Stimulated activated CD4-positive, alpha-beta T cell treated with anti-CD3 and anti-CD28 coated beads, Interleukin-4, amount 100 ng/mL, for 24 hours (primary cell): ENCODE results near the gene HOXC10.

Experiments used
- DNase-seq: peaks from one replicate; pipeline ENCODE4 v3.0.0-alpha.2; 2020

The HOXC10 gene

DNA sequence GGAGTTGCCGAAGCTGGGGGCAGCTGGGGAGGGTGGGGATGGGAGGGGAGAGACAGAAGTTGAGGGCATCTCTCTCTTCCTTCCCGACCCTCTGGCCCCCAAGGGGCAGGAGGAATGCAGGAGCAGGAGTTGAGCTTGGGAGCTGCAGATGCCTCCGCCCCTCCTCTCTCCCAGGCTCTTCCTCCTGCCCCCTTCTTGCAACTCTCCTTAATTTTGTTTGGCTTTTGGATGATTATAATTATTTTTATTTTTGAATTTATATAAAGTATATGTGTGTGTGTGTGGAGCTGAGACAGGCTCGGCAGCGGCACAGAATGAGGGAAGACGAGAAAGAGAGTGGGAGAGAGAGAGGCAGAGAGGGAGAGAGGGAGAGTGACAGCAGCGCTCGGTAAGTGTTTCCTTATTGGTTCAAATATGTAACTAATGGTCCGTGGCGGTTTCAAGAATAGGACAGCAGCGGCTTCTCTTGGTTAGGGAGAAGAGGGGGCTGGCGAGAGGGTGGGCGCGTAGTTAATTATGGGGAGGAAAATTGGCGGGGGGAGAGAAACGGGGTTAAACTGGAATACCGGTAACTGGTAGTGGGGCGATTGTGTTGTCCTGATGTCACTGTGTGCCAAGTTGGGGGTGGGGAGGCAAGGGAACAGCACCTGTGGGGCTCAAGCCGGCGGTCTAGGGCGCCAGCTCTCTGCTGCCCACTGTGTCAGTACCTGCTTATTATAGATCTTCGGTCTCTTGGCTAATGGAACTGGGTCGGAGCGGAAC is 32.3 kb downstream of the HOXC10 start:
- DNase-seq = no peak

DNA sequence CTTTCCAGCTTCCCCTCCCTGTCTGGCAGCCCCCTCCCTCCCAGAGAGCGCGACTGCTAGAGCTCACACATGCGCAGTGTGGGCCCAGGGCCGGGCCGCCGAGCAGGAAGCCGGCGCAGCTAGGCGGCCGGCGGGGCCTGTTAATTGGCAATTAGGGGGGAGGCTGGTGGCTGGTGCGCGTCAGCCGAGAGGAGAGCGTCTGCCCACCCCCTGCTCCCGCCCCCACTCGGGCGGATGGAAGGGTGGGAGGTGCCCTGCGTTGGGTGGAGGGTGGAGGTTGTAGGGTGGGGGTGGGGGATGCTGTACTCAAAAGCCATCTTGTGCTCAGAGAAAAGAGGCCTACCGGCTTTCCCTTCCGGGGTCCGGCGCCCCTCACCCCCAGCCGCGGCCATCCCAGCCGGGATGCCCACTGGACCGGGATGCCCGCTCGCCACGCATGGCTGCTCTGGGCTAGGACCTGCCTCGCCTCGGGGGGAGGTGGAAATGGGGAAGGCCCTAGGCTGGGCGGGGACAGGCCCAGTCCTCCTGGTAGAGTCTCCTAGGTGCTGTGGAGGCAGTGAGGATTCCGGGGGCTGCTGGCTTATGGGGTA is 33.0 kb downstream of the HOXC10 start:
- peak; percentile 67 for DNase-seq

DNA sequence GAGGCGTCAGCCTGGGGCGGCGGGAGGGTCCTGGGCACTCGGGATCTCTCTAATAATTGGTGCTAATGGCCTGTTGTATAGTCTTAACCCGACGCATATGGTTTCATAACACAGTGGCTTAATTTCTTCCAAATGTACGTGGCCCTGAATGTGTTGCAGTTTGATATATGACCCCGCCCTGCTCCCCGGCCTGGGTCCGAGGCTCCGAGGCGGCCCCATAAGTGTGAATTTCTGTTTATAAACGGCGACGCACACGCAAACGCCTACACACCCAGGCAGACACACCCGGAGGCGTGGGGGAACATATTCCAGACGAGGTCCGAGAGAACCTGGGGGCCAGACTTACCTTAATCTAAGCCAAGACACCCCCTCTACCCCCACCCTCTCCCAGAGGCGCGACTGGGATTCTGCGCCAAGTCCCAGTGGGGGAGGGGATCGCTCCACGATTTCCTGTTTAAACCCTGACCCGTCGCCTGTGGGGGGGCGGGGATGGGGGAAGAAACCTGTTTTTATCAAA is 33.6 kb downstream of the HOXC10 start:
- DNase-seq = no peak

DNA sequence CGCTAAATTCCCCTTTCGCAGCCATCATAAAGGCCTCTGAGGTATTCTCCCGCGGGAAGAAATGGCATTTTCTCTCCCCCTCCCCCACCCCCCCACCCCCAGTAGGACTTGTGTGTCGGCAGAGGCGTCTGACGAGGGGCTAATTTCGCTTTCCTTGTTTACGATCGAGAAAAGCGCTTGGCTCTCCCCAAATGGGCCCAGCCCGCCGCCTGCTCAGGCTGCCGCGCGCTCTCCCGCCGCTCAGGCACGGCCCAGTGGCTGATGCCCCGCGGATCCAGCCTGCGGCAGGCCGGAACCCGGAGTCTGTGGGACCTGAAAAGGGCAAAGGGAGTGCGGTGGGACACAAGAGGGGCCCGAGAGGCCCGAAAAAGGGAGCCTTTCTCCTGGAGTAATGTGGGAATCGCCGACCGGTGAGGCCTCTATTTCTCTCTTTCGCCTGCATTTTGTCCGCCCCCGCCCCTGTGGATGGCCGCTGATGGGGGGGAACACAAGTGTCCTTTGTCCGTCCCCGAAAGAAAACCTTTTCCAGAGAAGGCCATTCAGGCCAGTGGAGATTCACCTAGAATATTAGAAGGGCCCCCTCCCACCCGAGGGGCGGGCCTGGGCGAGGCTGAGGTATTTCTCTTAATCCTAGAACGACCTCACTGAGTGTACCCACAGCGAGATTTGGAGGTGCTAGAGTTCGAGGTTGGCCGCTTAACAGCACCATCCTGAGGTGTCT is 34.3 kb downstream of the HOXC10 start:
- DNase-seq = no peak

DNA sequence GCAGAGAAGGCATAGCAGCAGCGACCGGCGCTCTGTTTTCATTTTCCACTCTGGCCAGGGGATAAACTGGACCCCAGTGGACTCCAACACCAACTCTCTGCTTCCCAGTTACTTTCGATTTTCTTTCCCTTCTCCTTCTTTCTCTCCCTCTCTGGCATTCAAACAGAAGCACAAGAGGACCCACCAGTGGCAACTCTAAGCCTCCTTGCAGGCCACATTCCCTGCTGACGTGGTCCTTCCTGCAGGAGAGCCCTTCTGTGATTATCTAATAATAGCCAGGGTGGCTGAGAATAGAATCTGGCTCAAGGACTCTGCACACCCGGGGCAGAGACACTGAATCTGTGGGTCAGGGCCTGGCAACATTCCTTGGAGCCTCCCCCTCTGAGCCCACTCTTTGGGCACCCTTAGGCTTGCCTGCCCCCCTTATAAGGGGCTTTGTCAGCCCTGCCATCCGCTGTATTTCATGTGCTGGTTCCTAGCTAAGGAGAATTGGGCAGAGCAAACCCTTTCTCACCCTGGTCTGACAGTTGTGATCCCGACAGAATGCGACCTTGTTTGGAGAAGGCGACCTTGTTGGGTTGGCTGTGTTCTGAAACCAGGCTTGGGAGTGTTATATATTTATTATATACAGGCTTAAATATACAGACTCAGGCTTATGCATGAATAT is 35.1 kb downstream of the HOXC10 start:
- no peak for DNase-seq

DNA sequence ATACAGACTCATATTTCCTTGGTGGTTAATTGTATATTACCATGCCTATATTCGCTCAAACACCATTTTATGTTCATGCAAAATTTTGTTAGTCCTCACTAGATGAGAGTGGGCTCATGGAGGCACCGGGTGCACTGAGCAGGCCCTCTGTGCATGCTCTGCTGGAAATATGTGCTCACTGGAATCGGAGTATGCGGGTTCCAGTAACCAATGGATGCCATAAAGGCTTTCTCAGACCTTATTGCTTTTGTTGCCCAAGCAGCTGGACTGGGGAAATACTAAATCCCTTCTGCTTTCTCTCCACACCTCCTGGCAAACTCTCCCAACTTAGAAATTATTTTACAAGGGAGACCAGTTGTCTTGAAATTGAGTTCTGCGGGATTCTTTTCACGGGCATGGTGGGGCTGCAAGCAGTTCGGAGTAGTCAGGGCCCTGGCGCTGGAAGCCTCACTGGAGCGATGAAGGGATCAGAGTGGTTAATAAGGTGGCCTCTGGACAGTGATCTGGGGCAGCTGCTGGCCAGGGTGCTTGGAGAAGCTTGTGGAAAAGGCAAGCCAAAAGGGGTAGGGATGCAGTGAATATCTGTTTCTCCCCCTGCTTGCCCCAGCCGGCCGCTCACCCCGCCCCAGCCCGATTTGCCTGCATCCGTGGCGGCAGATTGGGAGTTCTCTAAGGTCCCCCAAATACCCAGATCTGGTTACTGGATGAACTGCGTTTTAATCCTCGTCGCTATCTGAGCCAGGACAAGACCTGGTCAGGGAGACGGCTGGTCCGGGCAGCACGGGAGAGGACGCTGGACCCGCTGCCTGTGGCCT is 35.9 kb downstream of the HOXC10 start:
- DNase-seq = no peak

DNA sequence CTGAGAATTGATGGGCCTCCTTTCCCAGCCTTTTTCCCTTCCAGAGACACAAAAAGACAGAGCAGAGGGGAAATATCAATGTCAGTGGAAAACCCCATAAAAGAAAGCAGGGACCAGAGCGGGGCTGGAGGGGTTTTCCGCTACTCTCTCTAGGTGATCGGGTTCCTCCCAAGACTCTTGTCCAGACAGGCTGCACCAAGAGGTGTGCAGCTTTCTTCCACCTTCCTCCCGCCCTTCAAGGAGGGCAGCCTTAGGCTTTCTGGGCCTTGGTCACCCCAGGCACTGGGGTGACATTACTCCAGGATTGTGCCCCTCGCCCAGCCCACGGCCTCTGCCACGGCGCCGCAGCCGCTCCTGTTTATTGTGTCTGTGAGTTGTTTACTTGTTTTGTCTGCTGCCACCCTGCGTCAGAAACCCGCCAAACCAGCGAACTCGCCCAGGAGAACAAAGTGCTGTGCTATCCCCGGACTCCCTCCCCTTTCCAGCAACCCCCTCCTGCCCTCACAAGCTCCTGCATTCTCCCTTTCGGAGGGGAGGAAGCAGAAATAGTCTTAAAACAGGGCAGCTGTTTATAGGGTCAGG is 36.6 kb downstream of the HOXC10 start:
- no peak for DNase-seq

DNA sequence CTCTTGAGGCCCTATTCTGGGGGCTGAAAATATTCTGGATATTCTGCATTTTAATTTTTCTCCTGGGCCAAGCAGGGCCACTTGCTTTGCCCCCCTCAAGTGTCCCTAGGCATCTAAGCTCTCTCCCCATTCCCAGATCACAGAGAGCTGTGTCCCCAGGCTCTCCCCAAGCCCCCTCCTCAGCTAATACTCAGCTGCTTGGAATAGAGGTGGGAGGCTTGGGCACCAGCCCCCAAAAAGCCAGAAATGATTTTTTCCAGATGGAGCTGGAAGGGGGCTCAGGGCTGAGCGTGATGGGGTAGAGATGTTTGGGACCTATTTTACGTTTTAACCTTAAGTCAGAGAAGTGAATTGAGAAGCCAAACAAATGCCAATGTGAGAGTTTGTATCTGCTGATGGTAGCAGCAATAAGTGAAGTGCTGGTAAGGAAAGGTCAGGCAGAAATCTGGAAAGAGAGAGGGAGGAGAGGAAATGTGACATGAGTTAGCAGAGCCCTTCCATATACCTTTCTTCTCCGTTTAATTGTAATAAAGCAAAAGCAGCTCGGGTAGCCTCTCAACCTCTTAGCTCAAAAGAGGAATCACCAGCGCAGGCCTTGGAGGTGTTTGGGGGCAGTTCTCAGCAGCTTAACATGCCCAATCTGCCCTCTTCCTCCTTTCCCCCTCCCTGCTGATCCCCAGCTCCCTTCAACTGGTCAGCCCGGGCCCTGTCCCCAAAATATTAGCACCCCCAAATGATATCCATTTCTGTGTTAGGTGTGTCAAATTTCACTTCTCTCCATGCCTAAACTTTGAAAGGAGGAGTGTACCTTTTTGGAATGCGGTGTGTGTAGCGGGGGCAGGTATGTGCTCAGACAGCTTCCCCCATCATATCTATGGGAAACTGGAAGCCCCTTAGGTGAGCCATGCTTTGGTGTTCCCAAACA is 38.3 kb downstream of the HOXC10 start:
- DNase-seq = no peak

DNA sequence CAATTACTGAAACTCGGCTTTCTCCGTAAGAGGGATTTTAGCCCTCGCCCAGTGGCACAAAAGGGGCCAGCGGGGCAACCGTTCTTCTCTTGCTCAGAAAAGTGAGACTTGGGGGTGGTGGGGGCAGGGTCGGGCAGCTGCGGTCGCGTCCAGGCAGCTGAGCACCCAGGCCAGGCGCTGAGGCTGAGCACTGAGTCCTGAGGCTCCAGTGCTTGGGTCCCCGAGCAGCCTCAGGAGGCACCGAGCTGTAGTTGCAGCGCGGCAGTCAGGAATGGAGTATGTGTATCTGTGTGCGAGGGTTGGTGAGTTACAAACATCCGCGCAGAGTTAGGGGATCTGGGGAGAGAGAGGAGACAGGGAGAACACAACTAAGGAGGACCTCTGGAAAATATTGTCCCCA is 39.2 kb downstream of the HOXC10 start:
- DNase-seq = no peak

DNA sequence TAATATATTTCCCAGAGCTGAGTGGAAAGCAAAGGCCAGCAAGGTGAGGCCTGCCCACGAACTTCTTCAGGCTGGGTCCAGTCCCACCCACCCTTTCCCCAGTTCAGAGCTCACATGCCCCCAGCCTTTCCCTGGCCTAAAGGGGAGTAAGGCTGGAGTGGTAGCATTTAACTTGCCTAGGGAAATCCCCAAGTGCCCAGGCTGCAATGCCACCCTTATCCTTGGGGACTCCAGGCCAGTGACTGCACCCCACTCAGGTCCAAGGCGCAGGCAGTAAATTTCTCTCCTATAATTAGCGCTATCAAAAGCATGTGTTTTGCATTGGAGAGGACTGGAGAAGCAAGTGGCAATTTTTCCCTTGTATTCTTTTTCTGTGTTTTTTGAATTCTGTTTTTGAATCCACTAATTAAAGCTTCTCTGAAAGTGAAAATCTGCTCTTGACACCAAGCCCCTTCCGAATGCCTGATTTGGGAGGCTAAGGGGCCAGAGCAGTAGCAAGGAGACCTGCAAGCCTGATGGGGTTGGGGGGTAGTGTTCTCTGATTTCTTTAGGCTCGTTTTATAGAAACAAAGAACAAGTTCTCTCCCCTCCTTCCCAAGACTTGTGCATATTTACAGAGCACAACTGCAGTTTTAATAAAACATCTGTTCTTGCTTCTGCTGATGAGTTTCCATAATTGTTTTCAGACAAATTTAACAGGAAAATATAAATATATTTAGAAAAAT is 39.8 kb downstream of the HOXC10 start:
- DNase-seq = no peak

DNA sequence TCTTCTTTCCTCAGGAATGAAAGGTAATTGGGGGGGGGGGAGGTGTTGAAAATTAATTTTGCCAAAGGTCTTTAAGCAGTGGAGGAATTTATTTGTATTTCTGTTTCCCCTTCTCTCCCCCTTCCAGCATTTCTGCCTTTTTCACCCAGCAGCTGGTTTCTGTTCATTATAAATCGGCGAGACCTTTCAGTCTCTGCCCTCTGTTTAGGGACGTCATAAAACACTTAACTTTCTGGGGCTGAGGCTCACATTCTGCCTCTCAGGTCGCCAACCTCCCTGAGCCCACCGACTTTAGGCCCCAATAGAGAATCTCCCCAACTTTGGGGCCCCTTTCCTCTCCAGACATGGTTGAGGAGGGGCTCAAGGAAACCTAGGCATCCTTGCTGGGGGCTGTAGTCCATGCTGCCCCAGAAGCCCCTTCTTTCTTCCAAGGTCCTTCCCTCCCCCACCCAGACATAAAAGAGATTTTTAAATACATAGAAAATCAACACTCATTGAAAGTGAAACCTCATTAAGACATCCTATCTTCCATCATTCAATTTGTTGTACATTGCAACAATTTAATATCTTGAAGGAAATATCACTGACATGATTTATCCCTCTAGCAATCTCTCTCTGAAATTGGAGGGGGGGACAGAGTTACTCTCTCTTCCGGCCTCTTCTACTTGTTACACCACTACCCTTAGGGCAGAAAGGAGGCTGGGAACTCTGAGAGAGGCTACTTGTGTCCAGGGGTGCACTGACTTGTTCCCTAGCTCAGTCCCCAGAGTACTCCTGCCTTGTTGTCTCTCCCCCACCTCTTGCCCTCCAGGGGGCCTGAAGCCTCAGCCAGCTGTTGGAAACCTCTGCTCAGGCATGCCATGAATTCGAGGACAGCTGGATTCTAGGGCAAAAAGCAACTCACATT is 40.8 kb downstream of the HOXC10 start:
- no peak for DNase-seq

DNA sequence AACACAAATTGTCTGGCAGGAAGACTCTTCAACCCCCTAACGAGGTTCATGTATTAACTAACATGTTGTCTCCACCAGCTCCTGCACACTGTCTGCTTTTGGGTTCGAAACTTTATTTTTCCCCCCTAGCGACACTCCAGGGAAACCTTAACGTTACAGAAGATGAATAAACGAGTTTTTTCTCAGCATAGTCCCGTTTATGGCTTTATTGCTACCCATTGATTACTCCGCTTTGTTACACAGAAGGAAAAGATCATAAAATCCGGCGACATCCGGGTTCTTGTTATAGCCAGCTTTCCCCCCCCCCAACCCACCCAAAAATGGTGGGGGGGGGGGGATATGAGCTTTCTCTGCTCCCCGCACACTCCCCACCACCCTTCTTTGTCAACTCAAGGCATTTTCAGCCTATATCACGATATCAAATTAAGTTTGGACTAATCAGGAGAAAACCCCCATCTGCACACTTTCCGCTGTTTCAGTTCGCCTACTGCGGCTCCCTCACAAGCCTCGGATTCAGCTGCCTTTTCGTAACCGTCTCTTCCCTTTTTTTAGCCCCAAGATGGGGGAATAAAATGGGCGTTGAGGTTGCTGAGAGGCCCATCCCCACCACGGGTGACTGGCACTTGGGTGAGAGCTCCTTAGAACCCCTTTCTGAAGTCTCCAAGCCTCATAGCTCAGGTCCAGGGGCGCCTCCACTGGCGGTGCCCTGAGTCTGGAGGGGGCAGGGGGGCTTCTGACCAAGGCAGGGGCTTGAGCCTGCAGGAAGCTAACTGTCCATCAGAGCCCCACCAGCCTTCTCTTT is 41.9 kb downstream of the HOXC10 start:
- no peak for DNase-seq

DNA sequence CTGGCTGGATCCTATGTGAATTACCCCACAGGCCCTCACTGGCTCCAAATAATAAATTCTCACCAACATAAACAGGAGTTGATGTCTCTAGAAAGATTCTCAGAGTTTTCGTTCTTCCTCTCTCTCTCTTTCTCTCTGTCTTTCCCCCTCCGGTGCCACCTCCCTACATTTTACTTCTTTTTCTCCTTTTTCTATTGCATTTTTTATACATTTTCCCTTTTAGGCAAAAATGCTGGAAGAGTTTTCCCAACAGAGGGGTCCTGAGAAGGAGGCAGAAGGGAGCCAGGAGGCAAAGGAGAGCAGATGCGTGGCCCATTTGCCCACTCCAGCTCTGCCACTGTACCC is 42.5 kb downstream of the HOXC10 start:
- DNase-seq = no peak

DNA sequence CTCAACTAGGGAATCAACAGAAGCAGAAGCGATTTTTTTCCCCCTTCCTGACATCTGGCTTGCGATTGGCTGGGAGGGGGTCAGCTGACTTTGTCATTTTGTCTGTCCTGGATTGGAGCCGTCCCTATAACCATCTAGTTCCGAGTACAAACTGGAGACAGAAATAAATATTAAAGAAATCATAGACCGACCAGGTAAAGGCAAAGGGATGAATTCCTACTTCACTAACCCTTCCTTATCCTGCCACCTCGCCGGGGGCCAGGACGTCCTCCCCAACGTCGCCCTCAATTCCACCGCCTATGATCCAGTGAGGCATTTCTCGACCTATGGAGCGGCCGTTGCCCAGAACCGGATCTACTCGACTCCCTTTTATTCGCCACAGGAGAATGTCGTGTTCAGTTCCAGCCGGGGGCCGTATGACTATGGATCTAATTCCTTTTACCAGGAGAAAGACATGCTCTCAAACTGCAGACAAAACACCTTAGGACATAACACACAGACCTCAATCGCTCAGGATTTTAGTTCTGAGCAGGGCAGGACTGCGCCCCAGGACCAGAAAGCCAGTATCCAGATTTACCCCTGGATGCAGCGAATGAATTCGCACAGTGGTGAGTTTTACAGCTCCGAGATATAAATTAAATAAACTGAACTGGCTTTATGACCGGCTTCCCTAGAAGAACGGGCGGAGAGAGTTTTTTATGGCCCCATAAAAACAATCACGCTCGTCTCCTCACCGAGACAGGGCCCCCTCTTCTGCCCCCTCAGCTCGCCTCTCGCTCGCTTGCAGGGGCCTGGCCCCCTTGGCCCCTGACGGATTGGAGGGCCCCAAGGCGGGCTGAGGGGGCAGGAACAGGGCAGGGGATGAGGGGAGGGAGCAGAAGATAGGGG is 43.6 kb downstream of the HOXC10 start, which contains the start of gene HOXC6:
Gene HOXC6 (plus strand): TSS at position 127 of the 888 bp plus-strand sequence. CDS start 82 bp downstream, at position 209.
- DNase-seq = no peak

DNA sequence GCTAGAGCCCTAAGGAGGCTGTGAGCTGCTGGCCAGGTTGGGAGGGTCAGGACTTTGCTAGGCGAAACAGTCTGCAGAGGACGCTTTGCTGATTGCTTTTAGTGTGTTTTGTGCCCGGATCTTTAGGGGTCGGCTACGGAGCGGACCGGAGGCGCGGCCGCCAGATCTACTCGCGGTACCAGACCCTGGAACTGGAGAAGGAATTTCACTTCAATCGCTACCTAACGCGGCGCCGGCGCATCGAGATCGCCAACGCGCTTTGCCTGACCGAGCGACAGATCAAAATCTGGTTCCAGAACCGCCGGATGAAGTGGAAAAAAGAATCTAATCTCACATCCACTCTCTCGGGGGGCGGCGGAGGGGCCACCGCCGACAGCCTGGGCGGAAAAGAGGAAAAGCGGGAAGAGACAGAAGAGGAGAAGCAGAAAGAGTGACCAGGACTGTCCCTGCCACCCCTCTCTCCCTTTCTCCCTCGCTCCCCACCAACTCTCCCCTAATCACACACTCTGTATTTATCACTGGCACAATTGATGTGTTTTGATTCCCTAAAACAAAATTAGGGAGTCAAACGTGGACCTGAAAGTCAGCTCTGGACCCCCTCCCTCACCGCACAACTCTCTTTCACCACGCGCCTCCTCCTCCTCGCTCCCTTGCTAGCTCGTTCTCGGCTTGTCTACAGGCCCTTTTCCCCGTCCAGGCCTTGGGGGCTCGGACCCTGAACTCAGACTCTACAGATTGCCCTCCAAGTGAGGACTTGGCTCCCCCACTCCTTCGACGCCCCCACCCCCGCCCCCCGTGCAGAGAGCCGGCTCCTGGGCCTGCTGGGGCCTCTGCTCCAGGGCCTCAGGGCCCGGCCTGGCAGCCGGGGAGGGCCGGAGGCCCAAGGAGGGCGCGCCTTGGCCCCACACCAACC is 44.8 kb downstream of the HOXC10 start:
- no peak for DNase-seq

DNA sequence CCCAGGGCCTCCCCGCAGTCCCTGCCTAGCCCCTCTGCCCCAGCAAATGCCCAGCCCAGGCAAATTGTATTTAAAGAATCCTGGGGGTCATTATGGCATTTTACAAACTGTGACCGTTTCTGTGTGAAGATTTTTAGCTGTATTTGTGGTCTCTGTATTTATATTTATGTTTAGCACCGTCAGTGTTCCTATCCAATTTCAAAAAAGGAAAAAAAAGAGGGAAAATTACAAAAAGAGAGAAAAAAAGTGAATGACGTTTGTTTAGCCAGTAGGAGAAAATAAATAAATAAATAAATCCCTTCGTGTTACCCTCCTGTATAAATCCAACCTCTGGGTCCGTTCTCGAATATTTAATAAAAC is 45.5 kb downstream of the HOXC10 start:
- DNase-seq = no peak
